Dendritic cell treated with granulocyte-macrophage colony-stimulating factor and Interleukin-4, amounts not matched to agents 40 ng/mL and 50 ng/mL, for 4 days (primary cell): ENCODE measurements around the gene CBR3.

ENCODE experiments used
- H3K27ac Mint-ChIP-seq: one replicate; pipeline ENCODE4 v1.8.0; 2022; ENCODE audit warnings: mild to moderate bottlenecking, mixed read lengths
- H3K27me3 Mint-ChIP-seq: one replicate; pipeline ENCODE4 v1.8.0; 2022; ENCODE audit warnings: mild to moderate bottlenecking, mixed read lengths
- H3K36me3 Mint-ChIP-seq: one replicate; pipeline ENCODE4 v1.8.0; 2022; ENCODE audit warnings: low read depth, mixed read lengths
- H3K4me1 Mint-ChIP-seq: one replicate; pipeline ENCODE4 v1.8.0; 2022; ENCODE audit warnings: low read depth, mixed read lengths
- H3K4me3 Mint-ChIP-seq: one replicate; pipeline ENCODE4 v1.8.0; 2022; ENCODE audit warnings: mild to moderate bottlenecking, moderate library complexity, mixed read lengths
- H3K9me3 Mint-ChIP-seq: one replicate; pipeline ENCODE4 v1.8.0; 2022; ENCODE audit warnings: mixed read lengths
- intact Hi-C: fragments of 100-400 bp; cut with micrococcal nuclease; formaldehyde crosslinking; loops from one replicate; pipeline ENCODE4 v1.15.0; 2022

The CBR3 gene

DNA sequence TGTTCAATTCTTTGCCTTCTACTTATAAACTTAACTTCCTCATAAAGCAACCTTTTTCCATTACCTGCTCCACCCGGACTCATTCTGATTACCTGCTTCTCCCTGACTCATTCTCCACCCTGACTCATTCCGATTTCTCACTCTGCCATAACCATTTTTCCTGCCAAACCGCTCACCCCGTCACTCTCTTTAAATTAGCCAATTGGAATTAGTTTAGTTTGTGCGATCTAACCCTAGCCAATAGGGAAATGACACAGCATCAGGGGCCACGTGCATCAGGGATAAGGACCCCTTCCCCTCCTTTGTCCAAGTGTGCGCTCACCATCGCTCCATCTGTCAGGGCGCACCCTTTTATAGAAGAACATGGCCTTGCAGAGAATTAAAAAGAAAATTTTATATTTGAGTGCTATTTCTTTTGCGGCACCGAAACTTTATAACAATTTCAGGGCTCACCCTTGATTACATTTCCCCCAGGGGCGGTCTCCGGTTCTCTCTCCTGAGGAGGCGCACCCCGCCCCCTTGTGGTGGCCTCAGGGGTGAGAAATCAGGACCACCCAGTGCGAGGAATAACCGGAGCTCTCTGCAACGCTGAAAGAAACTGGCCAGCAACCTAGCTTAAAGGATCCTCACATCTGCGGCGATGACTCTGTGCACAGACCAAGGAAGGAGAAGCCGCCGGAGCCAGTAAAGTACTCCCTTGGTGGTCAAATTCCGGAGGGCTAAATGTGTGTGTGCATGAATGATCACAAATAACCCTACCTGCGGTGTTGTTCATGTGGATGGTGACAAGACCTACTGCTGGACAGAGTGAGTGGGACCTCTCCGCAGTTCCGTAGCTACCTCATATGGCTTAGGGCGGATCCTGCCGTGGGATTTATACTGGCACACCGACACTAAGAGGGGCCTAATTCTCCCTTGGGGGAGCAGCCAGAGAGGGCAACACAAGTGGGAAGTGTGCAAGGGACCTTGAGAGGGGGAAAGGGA, 30.3 kb upstream of the CBR3 start:
- Mint-ChIP-seq H3K27ac (no peak overlapping the region), H3K36me3 (no peaks in the 10 kb centered on the region), H3K4me3 (peak overlapping the region; percentile 54), H3K4me1 (peaks cover 17% of the 10 kb centered on the region), H3K27me3 (peaks cover 27% of the 10 kb centered on the region), H3K9me3 (no peaks in the 10 kb centered on the region)
- intact Hi-C loops, result no loop called here

DNA sequence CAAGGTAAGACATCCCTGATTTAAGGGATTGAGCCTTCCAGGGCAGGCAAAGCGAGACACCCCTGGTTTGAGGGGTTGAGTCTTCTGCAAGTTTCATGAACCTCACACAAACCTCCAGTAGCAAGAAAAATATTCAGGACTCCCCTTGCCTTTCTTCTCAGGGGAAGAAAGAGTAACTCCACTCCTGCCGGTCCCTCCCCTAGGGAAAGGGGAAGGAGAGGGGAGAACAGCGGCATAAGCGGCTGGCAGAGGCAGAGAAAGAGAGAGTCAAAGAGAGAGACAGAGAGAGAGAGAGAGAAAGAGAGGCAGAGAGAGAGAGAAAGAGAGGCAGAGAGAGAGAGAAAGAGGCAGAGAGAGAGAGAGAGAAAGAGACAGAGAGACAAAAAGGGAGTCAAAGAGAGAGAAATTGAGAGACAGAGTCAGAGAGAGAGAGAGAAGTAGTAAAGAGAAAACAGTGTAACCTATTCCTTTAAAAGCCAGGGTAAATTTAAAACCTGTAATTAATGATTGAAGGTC, 29.5 kb upstream of the CBR3 start:
- H3K27ac Mint-ChIP-seq, result no peak overlapping the region
- H3K4me3 Mint-ChIP-seq, result no peak overlapping the region
- intact Hi-C loops, result no loop called here
- H3K36me3 Mint-ChIP-seq, result no peaks in the 10 kb centered on the region
- H3K9me3 Mint-ChIP-seq, result no peaks in the 10 kb centered on the region
- H3K27me3 Mint-ChIP-seq, result peaks cover 27% of the 10 kb centered on the region
- H3K4me1 Mint-ChIP-seq, result peaks cover 17% of the 10 kb centered on the region

DNA sequence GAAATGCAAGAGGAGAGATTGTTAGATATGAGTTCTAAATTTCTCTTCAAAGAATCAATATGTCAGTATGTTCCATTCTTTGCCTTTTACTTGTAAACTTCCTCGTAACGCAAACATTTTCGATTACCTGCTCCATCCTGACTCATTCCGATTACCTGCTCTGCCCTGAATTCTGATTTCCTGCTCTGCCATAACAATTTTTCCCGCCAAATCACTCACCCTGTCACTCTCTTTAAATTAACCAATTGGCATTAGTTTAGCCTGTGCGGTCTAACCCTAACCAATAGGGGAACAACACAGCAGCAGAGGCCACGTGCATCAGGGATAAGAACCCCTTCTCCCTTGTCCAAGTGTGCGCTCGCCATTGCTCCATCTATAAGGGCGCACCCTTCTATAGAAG, 25.0 kb upstream of the CBR3 start:
- H3K27me3 Mint-ChIP-seq, result peaks cover 21% of the 10 kb centered on the region
- no peaks in the 10 kb centered on the region for H3K36me3 Mint-ChIP-seq
- H3K27ac Mint-ChIP-seq, result no peak overlapping the region
- H3K9me3 Mint-ChIP-seq, result no peaks in the 10 kb centered on the region
- intact Hi-C loops, result loop anchor here (5.0 kb wide), 3 partner anchors 33 to 68 kb away; partner anchors contain the start of gene SETD4
- peaks cover 27% of the 10 kb centered on the region for H3K4me1 Mint-ChIP-seq
- H3K4me3 Mint-ChIP-seq, result no peak overlapping the region

DNA sequence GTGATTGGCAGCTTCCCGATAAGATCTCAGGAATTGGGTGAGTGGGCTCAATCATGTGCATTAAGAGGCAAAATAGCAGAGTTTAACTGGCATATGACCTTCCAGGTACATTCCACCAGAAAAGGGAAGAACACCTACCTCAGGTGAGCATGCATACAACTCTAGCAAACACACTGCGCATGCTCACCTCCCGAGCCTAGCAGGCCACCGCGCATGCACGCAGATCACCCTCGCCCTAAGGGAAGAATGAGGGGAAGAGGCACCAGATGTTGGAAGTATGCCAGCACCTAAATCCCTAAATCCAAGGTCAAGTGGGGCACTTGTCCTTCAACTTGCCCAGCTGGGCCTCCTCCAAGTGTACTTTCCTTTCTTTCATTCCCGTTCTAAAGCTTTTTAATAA, 23.6 kb upstream of the CBR3 start:
- H3K27ac Mint-ChIP-seq, result no peak overlapping the region
- intact Hi-C loops, result loop anchor here (5.0 kb wide), 3 partner anchors 34 to 69 kb away; partner anchors contain the start of gene SETD4
- peaks cover 19% of the 10 kb centered on the region for H3K4me1 Mint-ChIP-seq
- H3K4me3 Mint-ChIP-seq, result no peak overlapping the region
- no peaks in the 10 kb centered on the region for H3K9me3 Mint-ChIP-seq
- peaks cover 7% of the 10 kb centered on the region for H3K27me3 Mint-ChIP-seq
- H3K36me3 Mint-ChIP-seq, result no peaks in the 10 kb centered on the region

DNA sequence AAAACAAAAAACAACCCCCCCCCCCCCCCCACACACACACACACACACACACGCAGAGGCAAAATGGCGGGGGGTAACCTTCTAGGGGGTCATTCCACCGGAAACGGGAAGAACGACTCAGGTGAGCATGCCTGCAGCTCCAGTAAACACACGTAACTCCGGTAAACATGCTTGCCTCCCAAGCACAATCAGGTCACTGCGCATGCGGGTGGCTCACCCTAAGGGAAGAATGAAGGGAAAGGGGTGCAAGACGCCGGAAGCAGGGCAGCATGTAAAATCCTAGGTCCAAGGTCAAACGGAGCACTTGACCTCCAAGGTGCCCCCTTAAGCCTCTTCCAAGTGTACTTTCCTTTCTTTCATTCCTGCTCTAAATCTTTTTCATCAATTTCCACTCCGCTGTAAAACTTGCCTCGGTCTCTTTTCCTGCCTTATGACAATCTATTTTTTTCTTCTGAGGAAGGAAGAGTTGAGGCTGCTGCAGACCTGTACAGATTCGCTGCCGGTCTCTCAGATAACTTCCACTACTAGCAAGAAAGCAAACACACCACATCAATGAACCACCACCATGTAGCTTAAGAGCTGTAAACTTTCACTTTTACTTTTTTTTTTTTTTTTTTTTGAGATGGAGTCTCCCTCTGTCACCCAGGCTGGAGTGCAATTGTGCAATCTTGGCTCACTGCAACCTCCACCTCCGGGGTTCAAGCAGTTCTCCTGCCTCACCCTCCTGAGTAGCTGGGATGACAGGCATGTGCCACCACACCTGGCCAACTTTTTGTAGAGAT, 21.0 kb upstream of the CBR3 start:
- Mint-ChIP-seq H3K27ac (peak overlapping the region; percentile 29), H3K9me3 (no peaks in the 10 kb centered on the region), H3K4me1 (peaks cover 19% of the 10 kb centered on the region), H3K27me3 (peaks cover 2% of the 10 kb centered on the region), H3K36me3 (no peaks in the 10 kb centered on the region), H3K4me3 (no peak overlapping the region)
- intact Hi-C loops, result loop anchor here (5.0 kb wide), 3 partner anchors 37 to 72 kb away; partner anchors contain the start of gene SETD4

DNA sequence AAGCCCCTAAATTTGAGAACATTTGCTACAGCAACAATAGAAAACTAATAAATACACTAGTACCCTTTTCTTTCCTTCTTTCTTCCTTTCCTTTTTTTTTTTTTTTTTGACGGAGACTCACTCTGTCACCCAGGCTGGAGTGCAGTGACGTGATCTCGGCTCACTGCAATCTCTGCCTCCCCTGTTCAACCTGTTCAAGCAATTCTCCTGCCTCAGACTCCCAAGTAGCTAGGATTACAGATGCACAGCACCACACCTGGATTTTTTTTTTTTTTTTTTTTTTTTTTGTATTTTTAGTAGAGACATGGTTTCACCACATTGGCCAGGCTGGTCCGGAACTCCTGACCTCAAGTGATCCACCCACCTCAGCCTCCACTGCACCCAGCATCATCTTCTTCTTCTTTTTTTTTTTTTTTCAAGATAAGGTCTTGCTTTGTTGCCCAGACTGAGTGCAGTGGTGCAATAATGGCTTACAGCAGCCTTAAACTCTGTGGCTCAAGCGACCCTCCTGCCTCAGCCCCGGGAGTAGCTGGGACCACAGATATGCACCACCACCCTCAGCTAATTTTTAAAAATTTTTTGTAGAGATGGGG, 19.6 kb upstream of the CBR3 start:
- H3K27ac Mint-ChIP-seq, result no peak overlapping the region
- intact Hi-C loops, result no loop called here

DNA sequence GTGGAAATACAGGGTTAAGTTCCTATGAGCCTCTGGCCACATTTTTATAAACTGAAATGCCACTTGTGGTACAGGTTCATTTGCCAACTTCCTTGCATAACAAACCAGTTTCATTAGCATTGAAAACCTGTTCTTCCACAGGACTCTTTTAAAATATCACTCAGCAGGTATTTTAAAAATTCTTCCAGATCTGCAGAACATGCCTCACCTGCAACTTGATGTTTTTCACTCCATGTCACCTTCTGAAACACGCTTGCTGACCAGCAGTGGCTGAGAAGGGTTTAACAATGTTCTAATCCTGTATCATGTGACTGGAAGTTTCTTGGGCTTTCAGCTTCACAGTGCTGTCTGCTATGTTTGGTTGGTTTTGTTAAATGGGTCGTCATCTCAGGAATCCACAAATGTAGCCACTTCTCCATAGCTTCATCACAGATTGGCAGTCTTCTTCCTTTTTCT, 17.6 kb upstream of the CBR3 start:
- intact Hi-C loops, result no loop called here
- peaks cover under 1% of the 10 kb centered on the region for H3K27me3 Mint-ChIP-seq
- no peaks in the 10 kb centered on the region for H3K9me3 Mint-ChIP-seq
- H3K27ac Mint-ChIP-seq, result peak overlapping the region; percentile 39
- H3K4me1 Mint-ChIP-seq, result peaks cover 18% of the 10 kb centered on the region
- H3K4me3 Mint-ChIP-seq, result no peak overlapping the region
- no peaks in the 10 kb centered on the region for H3K36me3 Mint-ChIP-seq

More for the DNA sequence above, 19.6 kb upstream of the CBR3 start:
- Mint-ChIP-seq H3K36me3 (no peaks in the 10 kb centered on the region), H3K9me3 (no peaks in the 10 kb centered on the region), H3K4me3 (no peak overlapping the region), H3K4me1 (peaks cover 19% of the 10 kb centered on the region), H3K27me3 (peaks cover 2% of the 10 kb centered on the region)

DNA sequence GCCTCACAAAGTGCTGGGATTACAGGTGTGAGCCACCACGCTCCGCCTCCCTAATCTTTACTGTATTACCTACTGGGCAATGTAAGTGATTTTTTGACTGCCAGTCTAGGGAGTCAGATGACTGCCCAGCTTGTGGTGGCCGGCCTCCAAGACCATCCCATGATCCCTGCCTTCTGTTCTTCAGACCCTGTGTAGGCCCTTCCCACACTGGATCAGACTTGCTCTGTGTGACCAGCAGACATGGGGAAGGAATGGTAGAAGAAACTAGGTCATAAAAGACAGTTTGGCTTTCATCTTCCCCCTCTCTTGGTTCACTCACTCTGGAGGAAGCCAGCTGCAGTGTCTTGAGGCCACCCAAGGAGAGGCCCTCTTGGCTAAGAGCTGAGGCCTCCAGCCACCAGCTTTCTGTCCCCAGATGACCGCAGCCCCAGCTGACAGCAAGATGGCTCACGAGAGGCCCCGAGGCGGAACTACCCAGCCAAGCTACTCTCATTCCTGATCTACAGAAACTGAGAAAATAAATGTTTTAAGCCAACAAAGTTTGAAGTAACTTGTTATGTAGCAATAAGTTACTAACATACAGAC, 14.5 kb upstream of the CBR3 start:
- H3K9me3 Mint-ChIP-seq, result no peaks in the 10 kb centered on the region
- H3K27me3 Mint-ChIP-seq, result no peaks in the 10 kb centered on the region
- H3K36me3 Mint-ChIP-seq, result no peaks in the 10 kb centered on the region
- no peaks in the 10 kb centered on the region for H3K4me1 Mint-ChIP-seq
- intact Hi-C loops, result no loop called here
- H3K27ac Mint-ChIP-seq, result no peak overlapping the region
- no peak overlapping the region for H3K4me3 Mint-ChIP-seq

DNA sequence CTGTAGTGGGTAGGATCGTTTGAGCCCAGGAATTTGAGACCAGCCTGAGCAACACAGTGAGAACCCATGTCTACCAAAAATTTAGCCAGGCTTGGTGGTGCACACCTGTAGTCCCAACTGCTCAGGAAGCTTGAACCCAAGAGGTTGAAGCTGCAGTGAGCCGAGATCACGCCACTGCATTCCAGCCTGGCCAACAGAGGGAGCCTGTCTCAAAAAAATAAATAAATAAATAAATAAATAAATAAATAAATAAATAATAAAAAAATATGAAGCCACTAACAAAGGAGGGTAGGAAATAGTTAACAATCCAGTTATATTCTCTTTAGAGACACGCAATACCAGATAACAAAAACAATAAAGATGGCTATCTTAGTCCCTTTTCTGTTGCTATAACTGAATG, 11.9 kb upstream of the CBR3 start:
- intact Hi-C loops, result no loop called here
- Mint-ChIP-seq H3K9me3 (no peaks in the 10 kb centered on the region), H3K4me3 (no peak overlapping the region), H3K27ac (no peak overlapping the region), H3K4me1 (peaks cover 9% of the 10 kb centered on the region), H3K36me3 (no peaks in the 10 kb centered on the region), H3K27me3 (peaks cover 3% of the 10 kb centered on the region)

DNA sequence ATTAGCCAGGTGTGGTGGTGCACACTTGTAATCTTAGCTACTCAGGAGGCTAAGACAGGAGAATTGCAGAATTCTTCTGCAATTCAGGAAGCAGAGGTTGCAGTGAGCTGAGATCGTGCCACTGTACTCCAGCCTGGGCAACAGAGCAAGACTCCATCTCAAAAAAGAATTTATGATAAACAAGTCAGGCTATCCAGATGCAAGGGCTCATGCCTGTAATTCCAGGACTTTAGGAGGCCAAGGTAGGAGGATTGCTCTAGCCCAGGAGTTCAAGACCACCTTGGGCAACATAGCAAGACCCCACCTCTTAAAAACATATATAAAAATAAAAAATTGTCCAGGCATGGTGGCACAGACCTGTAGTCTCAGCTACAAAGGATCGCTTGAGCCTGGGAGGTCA, 10.5 kb upstream of the CBR3 start:
- Mint-ChIP-seq H3K27ac (no peak overlapping the region), H3K27me3 (peaks cover 13% of the 10 kb centered on the region), H3K4me3 (no peak overlapping the region), H3K36me3 (peaks cover 4% of the 10 kb centered on the region), H3K9me3 (no peaks in the 10 kb centered on the region), H3K4me1 (peaks cover 21% of the 10 kb centered on the region)
- intact Hi-C loops, result no loop called here

DNA sequence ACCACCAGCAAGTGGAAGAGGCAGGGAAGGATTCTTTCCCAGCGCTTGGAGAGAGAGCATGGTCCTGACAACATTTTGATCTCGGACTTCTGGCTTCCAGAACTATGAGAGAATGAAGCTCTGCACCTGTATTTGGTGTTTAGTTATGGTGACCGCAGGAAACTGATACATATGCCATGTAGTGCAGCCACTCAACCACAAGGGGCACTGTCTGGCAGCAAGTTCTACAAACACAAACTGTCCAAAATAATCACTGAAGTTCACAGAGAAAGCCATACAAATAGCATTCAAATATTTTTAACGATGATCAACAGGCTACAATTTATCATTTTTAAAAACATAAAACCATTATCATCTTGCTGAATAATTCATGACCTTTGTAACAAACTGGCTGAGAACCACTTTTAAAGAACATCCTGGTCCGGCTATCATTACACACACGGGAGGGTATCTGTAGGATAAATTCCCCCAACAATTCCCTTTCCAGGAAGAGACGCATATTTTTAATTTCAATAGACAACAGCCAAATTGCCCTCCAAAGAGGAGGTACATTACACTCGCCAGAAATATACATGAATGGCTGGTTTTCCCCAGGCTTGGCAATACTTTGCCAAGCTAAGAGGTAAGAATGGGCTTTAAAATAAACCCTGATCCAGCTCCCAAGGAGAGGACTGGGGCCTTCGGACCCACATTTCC, 9.2 kb upstream of the CBR3 start:
- no peak overlapping the region for H3K4me3 Mint-ChIP-seq
- H3K4me1 Mint-ChIP-seq, result peaks cover 30% of the 10 kb centered on the region
- no peaks in the 10 kb centered on the region for H3K9me3 Mint-ChIP-seq
- H3K27ac Mint-ChIP-seq, result peak overlapping the region; percentile 77
- H3K36me3 Mint-ChIP-seq, result peaks cover 5% of the 10 kb centered on the region
- intact Hi-C loops, result no loop called here
- H3K27me3 Mint-ChIP-seq, result peaks cover 15% of the 10 kb centered on the region

DNA sequence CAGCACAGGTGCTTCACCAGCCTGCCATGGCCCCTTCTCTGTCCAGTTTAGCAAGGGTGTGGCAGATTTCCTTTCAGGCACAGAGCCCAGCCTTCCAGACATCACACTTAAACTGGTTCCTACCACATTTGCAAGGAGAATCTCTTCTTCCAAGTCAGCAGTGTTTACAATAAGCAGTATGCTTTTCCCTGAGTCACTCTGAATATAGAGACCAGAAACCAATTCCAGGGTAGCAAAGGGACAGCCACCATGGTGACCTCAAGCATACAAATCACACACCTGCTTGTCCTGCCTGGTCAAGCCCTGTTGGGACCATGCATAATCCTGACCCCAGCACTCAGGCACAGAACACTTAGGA, 8.7 kb upstream of the CBR3 start:
- no peak overlapping the region for H3K4me3 Mint-ChIP-seq
- peaks cover 32% of the 10 kb centered on the region for H3K4me1 Mint-ChIP-seq
- no peaks in the 10 kb centered on the region for H3K9me3 Mint-ChIP-seq
- peaks cover 5% of the 10 kb centered on the region for H3K36me3 Mint-ChIP-seq
- H3K27me3 Mint-ChIP-seq, result peaks cover 15% of the 10 kb centered on the region
- peak overlapping the region; percentile 77 for H3K27ac Mint-ChIP-seq
- intact Hi-C loops, result no loop called here

DNA sequence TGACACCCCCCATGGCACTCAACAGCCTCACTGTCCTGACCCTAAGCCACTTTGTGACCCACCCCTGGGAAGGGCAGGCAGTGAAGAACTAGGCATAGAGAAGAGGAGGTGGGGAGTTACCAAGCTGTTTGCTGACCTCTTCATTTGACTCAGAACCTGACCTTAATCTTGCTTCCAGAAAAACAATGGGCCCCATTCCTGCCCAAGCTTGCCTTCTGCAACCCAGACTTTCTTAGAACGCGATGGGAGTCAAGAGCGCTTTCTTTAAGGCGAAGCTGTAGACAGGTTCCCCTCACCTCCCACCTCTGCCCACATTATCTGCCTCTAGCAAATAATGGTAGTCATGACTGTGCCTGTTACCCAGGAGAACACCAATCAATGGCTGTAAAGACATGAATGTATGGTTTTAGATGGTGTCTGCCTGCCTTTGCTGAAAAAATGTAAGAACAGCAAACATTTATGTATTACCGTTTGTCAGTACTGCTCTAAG, 8.2 kb upstream of the CBR3 start:
- intact Hi-C loops, result no loop called here
- Mint-ChIP-seq H3K9me3 (no peaks in the 10 kb centered on the region), H3K4me3 (no peak overlapping the region), H3K27me3 (peaks cover 15% of the 10 kb centered on the region), H3K4me1 (peaks cover 32% of the 10 kb centered on the region), H3K36me3 (peaks cover 5% of the 10 kb centered on the region), H3K27ac (peak overlapping the region; percentile 77)
